Gastroesophageal sphincter (tissue), 3 donors: ENCODE results near the gene RNU5B-1.

Experiments
- CTCF ChIP-seq, 4 experiments: fragments of 200-600 bp in 2 of 4; fragments of 450-650 bp in 2 of 4; sonication (generic) in 1 of 4; IDR thresholded peaks; one replicate each; pipeline ENCODE4 v1.5.1; 2017 to 2019; ENCODE audit warnings: antibody characterized with exemption in 4 of 4, mild to moderate bottlenecking in 2 of 4, moderate library complexity in 2 of 4
- EP300 ChIP-seq: sonication (generic); formaldehyde crosslinking; IDR thresholded peaks from one replicate; pipeline ENCODE4 v1.6.1; 2017; ENCODE audit warnings: antibody characterized with exemption, mild to moderate bottlenecking
- POLR2A ChIP-seq, 2 donors: fragments of 450-650 bp; IDR thresholded peaks; one replicate each; pipeline ENCODE4 v1.6.1; 2017; ENCODE audit warnings: antibody characterized with exemption in 2 of 2, mild to moderate bottlenecking in 2 of 2, moderate library complexity in 1 of 2

- TF ChIP-seq POLR2A (IDR thresholded peaks at IDR 0.05) (no peak), CTCF (IDR thresholded peaks at IDR 0.05) (no peak), EP300 (no peak)
Observed at GRCh38 chr15:65255486-65256140, 48.9 kb upstream of the RNU5B-1 start.
